Mesothelial cell of epicardium (in vitro differentiated cells): ENCODE results near the gene GPR135. TPM values are rescaled to one million over a fixed set of nuclear protein-coding genes. Genes with fewer than 3 reads are reported as not detected.

Experiments
- DNase-seq, 2 experiments: peaks; one replicate each; pipeline ENCODE4 v3.0.0; 2021; ENCODE audit warnings: low spot score in 2 of 2; ENCODE audit not compliant: unreplicated experiment in 2 of 2
- H3K27ac Mint-ChIP-seq: 2 replicates; pipeline ENCODE4 v1.8.0; 2021; ENCODE audit warnings: mixed read lengths
- H3K27me3 Mint-ChIP-seq: 2 replicates; pipeline ENCODE4 v1.8.0; 2021; ENCODE audit warnings: low read depth, mixed read lengths
- H3K36me3 Mint-ChIP-seq: 2 replicates; pipeline ENCODE4 v1.8.0; 2021; ENCODE audit warnings: mixed read lengths
- H3K4me1 Mint-ChIP-seq: 2 replicates; pipeline ENCODE4 v1.8.0; 2021; ENCODE audit warnings: mixed read lengths
- H3K4me3 Mint-ChIP-seq: 2 replicates; pipeline ENCODE4 v1.8.0; 2021; ENCODE audit warnings: mild to moderate bottlenecking, moderate library complexity, mixed read lengths
- H3K9me3 Mint-ChIP-seq: 2 replicates; pipeline ENCODE4 v1.8.0; 2021; ENCODE audit warnings: mixed read lengths
- total RNA-seq: library from RNA; stranded (reverse); gene quantifications from 3 replicates; pipeline ENCODE4 v1.2.1, GENCODE V29; 2021
- TF ChIP-seq, protein P1 (sequence below): fragments of 200-600 bp; sonication (generic); IDR thresholded peaks from one replicate; pipeline ENCODE4 v1.5.0; 2021; ENCODE audit warnings: antibody characterized with exemption; ENCODE audit not compliant: unreplicated experiment

GPR135 gene
- total RNA-seq, 1 donor from 2014 or later, result 4.2 TPM

DNA sequence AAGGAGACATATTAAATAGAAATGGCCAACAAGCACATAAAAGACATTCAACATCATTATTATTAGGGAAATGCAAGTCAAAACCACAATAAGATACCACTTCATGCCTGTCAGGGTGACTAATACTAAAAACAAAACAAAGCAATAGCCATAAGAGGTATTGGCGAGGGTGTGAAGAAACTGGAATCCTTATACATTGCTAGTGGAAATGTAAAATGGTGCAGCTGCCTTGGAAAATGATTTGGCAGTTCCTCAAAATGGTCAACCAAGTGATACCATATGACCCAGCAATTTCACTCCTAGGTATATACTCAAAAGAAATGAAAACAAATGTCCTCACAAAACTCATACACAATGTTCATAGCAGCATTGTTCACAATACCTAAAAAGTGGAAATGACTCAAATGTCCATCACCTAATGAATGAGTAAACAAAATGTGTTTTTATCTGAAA, 27.0 kb downstream of the GPR135 start:
- DNase-seq, result no peak
- TF ChIP-seq, protein P1, sequence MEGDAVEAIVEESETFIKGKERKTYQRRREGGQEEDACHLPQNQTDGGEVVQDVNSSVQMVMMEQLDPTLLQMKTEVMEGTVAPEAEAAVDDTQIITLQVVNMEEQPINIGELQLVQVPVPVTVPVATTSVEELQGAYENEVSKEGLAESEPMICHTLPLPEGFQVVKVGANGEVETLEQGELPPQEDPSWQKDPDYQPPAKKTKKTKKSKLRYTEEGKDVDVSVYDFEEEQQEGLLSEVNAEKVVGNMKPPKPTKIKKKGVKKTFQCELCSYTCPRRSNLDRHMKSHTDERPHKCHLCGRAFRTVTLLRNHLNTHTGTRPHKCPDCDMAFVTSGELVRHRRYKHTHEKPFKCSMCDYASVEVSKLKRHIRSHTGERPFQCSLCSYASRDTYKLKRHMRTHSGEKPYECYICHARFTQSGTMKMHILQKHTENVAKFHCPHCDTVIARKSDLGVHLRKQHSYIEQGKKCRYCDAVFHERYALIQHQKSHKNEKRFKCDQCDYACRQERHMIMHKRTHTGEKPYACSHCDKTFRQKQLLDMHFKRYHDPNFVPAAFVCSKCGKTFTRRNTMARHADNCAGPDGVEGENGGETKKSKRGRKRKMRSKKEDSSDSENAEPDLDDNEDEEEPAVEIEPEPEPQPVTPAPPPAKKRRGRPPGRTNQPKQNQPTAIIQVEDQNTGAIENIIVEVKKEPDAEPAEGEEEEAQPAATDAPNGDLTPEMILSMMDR, result no peak
- Mint-ChIP-seq H3K36me3 (no peaks in the 10 kb centered on the region), H3K9me3 (peaks cover 6% of the 10 kb centered on the region), H3K27ac (no peak overlapping the region), H3K27me3 (no peaks in the 10 kb centered on the region), H3K4me1 (peaks cover 24% of the 10 kb centered on the region), H3K4me3 (no peak overlapping the region)

DNA sequence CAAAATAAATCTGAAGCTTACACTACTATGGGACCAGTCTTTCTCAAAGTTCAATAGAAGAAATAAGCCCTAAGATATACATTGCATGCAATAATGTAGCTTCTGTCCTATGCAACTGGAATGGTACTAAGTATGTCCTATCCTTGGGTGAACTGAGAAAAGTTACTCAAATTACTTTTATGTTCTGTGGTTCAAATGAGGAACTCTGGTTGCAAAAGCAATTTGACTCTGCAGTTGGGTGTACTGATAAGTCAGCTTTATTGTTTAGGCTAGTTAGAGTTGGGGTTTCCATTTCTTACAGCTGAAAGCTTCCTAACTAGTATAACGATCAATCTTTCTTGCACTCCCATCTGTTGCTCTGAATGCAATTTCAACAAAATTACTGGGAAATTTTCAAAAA, 29.2 kb downstream of the GPR135 start:
- peaks cover 23% of the 10 kb centered on the region for H3K4me1 Mint-ChIP-seq
- H3K36me3 Mint-ChIP-seq, result no peaks in the 10 kb centered on the region
- DNase-seq, result no peak
- H3K4me3 Mint-ChIP-seq, result no peak overlapping the region
- peaks cover 6% of the 10 kb centered on the region for H3K9me3 Mint-ChIP-seq
- H3K27ac Mint-ChIP-seq, result no peak overlapping the region
- H3K27me3 Mint-ChIP-seq, result no peaks in the 10 kb centered on the region
- TF ChIP-seq, protein P1, result no peak

DNA sequence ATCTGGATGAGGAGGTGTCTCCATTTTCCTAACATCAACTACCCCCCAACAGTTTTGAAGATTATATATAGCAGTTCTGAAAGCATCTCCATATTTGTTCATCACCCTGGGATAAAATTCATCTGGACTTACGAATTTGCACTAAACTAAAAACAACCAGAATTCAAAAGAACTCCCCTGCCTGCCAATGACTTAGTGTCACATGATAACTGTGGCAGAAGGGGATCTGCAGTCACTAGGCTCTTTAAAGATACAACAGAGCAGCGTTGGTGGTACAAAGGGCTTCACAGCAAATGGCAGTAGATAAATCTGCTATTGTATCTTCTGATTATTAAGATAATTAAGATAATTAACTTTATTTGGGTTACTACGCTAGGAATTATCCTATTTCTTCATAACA, 30.1 kb downstream of the GPR135 start:
- no peaks in the 10 kb centered on the region for H3K36me3 Mint-ChIP-seq
- H3K9me3 Mint-ChIP-seq, result peaks cover 6% of the 10 kb centered on the region
- no peaks in the 10 kb centered on the region for H3K27me3 Mint-ChIP-seq
- DNase-seq, result no peak
- H3K4me1 Mint-ChIP-seq, result peaks cover 15% of the 10 kb centered on the region
- no peak overlapping the region for H3K4me3 Mint-ChIP-seq
- TF ChIP-seq, protein P1, result no peak
- no peak overlapping the region for H3K27ac Mint-ChIP-seq

DNA sequence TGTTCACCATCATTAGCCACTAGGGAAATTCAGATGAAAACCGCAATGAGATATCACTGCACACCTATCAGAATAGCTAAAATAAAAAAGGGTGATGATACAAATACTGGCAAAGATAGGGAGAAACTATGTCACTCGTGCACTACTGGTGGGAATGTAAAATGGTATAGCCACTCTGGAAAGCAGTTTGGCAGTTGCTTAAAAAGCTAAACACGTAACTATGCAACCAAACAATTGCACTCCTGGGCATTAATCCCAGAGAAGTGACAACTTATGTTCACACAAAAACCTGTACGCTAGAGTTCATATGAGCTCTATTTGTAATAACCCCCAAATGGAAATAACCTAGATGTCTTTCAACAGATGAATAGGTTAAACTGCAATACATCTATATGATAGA, 35.4 kb downstream of the GPR135 start:
- Mint-ChIP-seq H3K27me3 (peaks cover 4% of the 10 kb centered on the region), H3K9me3 (no peaks in the 10 kb centered on the region), H3K4me1 (peaks cover 6% of the 10 kb centered on the region), H3K36me3 (no peaks in the 10 kb centered on the region), H3K27ac (no peak overlapping the region), H3K4me3 (no peak overlapping the region)
- no peak for DNase-seq
- TF ChIP-seq, protein P1, result no peak

DNA sequence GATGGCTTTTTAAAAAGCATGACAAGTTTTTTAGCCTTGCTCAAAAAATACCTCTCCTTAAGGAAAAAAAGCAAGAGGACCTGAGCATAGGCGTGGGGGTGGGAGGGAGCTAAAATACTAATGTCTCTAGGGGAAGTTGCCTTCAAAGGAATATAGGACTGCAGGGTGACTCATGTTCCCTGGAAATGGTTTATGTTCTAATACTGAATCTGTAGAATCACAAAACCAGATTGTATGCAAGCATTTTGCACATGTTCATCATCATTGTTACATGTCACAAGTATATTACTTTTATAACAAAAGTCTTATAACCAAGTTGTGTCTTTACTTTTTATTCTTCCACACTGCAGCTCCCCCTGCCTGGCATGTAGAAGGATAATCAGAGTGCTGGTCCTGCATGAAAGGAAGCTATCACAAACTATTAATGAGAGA, 36.6 kb downstream of the GPR135 start:
- no peak overlapping the region for H3K27ac Mint-ChIP-seq
- no peaks in the 10 kb centered on the region for H3K36me3 Mint-ChIP-seq
- DNase-seq, result no peak
- no peaks in the 10 kb centered on the region for H3K9me3 Mint-ChIP-seq
- H3K27me3 Mint-ChIP-seq, result peaks cover 4% of the 10 kb centered on the region
- TF ChIP-seq, protein P1, result no peak
- H3K4me3 Mint-ChIP-seq, result no peak overlapping the region
- H3K4me1 Mint-ChIP-seq, result peaks cover 10% of the 10 kb centered on the region
